ENCODE results near the gene SEPTIN5.

SEPTIN5 gene

DNA sequence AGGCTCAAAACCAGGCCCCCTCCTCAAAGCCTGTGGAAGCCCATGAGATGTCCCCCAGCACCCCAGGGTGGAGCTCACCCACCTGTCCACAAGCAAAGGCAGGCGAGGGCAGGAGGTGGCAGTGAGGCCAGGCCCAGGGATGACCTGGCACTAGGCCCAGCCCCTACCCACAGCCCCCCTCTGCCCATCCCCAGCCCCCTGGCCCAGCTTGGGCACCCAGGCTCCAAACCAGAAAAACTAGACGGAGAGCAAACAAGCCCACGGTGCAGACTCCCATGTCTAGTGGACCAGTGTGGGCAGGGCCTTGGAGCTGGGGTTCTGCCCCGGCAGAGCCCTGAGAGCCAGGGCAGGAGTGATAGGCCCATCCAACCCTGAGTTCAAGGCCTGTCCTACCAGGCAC is 29.3 kb downstream of the SEPTIN5 start:
- TF ChIP-seq SIN3A (IDR thresholded peaks at IDR 0.05; ENCODE audit: borderline replicate concordance, insufficient read depth, low read length), result no peak
- TF ChIP-seq, protein P1, sequence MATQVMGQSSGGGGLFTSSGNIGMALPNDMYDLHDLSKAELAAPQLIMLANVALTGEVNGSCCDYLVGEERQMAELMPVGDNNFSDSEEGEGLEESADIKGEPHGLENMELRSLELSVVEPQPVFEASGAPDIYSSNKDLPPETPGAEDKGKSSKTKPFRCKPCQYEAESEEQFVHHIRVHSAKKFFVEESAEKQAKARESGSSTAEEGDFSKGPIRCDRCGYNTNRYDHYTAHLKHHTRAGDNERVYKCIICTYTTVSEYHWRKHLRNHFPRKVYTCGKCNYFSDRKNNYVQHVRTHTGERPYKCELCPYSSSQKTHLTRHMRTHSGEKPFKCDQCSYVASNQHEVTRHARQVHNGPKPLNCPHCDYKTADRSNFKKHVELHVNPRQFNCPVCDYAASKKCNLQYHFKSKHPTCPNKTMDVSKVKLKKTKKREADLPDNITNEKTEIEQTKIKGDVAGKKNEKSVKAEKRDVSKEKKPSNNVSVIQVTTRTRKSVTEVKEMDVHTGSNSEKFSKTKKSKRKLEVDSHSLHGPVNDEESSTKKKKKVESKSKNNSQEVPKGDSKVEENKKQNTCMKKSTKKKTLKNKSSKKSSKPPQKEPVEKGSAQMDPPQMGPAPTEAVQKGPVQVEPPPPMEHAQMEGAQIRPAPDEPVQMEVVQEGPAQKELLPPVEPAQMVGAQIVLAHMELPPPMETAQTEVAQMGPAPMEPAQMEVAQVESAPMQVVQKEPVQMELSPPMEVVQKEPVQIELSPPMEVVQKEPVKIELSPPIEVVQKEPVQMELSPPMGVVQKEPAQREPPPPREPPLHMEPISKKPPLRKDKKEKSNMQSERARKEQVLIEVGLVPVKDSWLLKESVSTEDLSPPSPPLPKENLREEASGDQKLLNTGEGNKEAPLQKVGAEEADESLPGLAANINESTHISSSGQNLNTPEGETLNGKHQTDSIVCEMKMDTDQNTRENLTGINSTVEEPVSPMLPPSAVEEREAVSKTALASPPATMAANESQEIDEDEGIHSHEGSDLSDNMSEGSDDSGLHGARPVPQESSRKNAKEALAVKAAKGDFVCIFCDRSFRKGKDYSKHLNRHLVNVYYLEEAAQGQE (IDR thresholded peaks at IDR 0.05; ENCODE audit: insufficient read depth in 1 of 2, low read depth in 2 of 2, low read length in 2 of 2), result no peak
- TF ChIP-seq TAF1 (IDR thresholded peaks at IDR 0.05; ENCODE audit: borderline replicate concordance, insufficient read depth, low read length), result no peak
- TF ChIP-seq FOXP2 (optimal IDR thresholded peaks at IDR 0.05; ENCODE audit: borderline replicate concordance, extremely low read depth, extremely low read length, insufficient read depth), result no peak
- no peak for TF ChIP-seq POLR2AphosphoS5 (IDR thresholded peaks at IDR 0.05; ENCODE audit: low read depth, low read length)

DNA sequence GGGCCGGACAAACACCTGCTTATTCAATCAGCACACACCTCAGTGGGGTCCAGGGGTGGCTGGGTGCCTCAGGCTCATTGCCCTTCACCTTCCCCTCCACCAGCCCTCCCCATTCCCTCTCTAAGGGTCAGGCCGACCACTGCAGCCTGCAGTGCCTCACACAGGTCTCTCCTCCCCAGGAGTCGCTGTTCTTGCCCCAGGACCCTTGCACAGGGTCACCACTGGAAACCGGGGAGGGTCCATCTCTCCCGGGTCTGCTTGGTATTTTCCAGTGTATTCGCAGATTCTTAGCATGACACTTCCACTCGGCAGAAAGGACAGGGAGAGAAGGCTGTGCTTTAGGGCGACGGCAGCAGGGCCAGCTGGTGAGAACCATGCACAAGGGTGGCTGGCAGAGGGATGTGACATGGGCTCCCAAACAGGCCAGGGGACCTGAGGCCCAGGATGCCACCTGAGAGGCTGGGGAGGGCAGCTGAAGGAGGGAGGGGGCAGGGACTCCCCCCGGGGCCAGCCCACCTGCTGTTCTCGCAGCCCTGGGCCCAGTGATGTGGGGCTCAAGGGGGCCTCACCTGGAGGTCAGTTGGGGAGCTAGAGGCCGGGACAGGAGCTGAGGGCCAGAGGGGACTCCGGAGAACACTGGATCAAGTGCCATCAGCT is 30.2 kb downstream of the SEPTIN5 start:
- no peak for TF ChIP-seq FOXP2 (optimal IDR thresholded peaks at IDR 0.05; ENCODE audit: borderline replicate concordance, extremely low read depth, extremely low read length, insufficient read depth)
- TF ChIP-seq TAF1 (IDR thresholded peaks at IDR 0.05; ENCODE audit: borderline replicate concordance, insufficient read depth, low read length), result no peak
- no peak for TF ChIP-seq SIN3A (IDR thresholded peaks at IDR 0.05; ENCODE audit: borderline replicate concordance, insufficient read depth, low read length)
- TF ChIP-seq POLR2AphosphoS5 (IDR thresholded peaks at IDR 0.05; ENCODE audit: low read depth, low read length), result no peak
- TF ChIP-seq, protein P1 (IDR thresholded peaks at IDR 0.05; ENCODE audit: insufficient read depth in 1 of 2, low read depth in 2 of 2, low read length in 2 of 2), result no peak

DNA sequence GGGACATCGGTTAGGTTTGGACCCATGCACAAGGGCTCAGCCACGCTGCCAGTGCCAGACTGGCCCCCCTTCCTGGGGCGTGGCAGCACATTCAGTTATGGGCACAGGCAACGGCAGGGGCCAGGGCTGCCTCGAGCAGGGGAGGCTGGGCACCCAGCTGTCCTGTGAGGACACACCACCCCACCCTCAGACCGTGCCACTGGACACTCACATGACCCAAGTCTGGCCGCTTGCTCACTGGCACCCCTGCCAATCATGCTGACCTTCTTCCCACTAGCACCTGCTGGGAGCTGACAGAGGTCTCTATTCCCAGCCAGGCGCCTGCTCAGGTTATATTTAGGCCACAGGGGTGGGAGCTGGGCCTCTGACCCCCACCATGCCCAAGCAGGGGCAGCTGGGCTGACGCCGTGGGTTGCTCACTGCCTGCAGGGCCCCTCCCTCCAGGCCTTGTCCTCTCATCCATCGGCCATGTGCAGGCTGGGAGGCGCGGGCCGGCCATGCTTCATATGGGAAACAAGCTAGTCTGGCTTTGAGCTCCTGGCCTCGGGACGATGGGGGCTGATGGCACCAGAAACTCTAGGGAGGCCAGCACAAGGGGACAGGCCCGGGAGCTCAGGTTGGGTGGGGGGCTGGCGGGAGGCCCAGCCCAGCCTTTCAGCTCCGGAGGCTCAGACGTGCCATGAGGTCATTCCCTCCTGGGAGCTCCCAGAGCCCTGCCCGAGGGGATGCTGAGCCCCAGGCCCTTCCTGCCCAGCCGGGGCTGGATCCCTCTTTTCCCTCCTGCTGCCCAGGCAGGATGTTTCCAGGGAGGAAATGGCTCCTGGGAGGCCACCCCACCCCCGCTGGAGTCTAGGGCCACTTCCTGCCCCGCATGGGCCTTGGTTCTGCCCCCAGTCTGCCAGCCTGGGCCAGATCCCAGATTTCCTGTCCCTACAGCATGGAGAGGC is 31.1 kb downstream of the SEPTIN5 start:
- TF ChIP-seq FOXP2 (optimal IDR thresholded peaks at IDR 0.05; ENCODE audit: borderline replicate concordance, extremely low read depth, extremely low read length, insufficient read depth) (peak; percentile 33), SIN3A (IDR thresholded peaks at IDR 0.05; ENCODE audit: borderline replicate concordance, insufficient read depth, low read length) (no peak)

DNA sequence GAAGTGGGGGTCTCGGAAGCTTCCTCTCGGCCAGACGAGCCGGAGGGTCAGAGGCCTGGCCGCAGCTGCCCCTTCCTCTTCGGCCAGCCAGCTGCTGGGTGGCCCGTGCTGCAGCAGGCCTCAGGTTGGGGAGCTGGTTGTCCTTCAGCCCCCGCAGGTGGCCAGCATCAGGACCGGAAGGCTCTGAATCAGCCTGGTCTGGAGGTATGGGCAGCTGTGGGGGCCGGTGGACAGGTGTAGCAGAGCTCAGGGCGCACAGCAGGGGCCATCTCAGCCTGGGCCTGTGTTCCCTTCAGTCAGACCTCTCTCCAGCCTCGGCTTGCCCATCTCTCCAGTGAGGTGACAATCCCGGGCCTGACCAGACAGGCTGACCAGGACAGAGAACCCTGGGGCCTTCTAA is 32.4 kb downstream of the SEPTIN5 start:
- TF ChIP-seq FOXP2 (optimal IDR thresholded peaks at IDR 0.05; ENCODE audit: borderline replicate concordance, extremely low read depth, extremely low read length, insufficient read depth) (no peak), POLR2AphosphoS5 (IDR thresholded peaks at IDR 0.05; ENCODE audit: low read depth, low read length) (no peak), TAF1 (IDR thresholded peaks at IDR 0.05; ENCODE audit: borderline replicate concordance, insufficient read depth, low read length) (no peak), SIN3A (IDR thresholded peaks at IDR 0.05; ENCODE audit: borderline replicate concordance, insufficient read depth, low read length) (no peak)
- TF ChIP-seq, protein P1 (IDR thresholded peaks at IDR 0.05; ENCODE audit: insufficient read depth in 1 of 2, low read depth in 2 of 2, low read length in 2 of 2), result no peak

DNA sequence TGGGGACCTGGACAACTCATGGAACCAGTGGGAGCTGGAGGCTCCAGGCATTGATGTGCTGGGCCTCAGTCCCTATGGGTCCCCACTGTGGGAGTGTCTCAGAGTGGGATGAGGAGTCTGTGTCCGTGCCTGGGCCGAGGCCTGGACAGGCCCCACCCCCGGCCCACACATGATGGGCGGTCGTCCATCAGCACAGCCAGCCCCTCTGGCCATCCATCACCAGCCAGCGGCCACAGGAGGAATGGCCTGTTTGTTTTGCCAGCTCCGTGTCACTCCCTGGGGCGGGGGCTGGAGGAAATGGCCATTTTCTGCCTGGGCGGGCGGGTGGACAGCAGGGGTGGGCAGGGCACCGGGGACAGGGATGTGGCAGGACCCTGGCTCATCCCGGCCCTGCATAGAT is 33.2 kb downstream of the SEPTIN5 start:
- TF ChIP-seq POLR2AphosphoS5 (IDR thresholded peaks at IDR 0.05; ENCODE audit: low read depth, low read length) (no peak), TAF1 (IDR thresholded peaks at IDR 0.05; ENCODE audit: borderline replicate concordance, insufficient read depth, low read length) (no peak), FOXP2 (optimal IDR thresholded peaks at IDR 0.05; ENCODE audit: borderline replicate concordance, extremely low read depth, extremely low read length, insufficient read depth) (no peak), SIN3A (IDR thresholded peaks at IDR 0.05; ENCODE audit: borderline replicate concordance, insufficient read depth, low read length) (no peak)
- TF ChIP-seq, protein P1 (IDR thresholded peaks at IDR 0.05; ENCODE audit: insufficient read depth in 1 of 2, low read depth in 2 of 2, low read length in 2 of 2), result no peak
